ENCODE data around the gene HOXC10. TPM values are rescaled to one million over a fixed set of nuclear protein-coding genes. Genes with fewer than 3 reads are reported as not detected.

HOXC10 gene
- total and polyA plus RNA-seq, 10 of the 15 experiments (the other 5 are each of a cell fraction or from before 2014, with no cell fraction given) = 0.59 TPM; not detected in 9

DNA sequence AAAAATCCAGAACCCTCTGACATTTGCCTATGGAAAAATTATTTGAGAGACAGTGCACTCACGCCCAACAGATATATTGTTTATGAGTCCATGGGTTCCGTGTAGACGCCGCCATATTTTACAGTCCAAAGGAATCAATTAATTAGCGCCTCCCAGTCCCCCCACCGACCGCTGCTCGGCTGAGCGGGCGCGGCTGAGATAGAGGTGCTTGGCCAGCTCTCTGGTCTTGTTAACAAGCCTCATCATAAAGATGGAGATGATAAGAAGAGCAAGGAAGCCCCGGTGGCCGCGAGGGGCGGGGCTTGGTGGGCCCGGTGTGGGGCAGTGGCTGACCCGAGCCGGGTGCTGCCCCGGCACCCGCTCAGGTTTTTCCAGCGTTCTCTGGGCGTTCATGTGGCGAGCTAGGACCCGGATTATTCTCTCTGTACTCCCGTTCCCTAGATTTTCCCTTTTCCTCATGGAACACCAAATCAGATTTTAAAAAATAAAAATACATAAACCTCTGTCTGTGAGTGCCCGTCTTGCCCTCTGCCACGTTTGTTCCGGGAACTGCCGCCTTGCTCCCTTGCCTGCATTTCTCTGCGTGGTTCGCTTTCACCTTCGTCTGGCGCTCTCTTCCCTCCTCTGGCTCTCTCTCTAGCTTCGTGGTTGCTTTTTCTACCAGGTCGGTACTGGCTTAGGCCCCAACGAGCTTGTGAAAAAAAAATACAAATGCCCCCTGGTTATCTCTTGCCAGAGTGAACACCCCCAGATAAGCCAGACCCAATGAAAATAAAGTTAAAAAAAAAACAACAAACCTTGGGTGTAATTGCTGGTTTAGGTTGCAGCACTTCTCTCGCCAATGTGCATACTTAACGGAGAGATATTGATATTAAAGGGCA, 21.3 kb upstream of the HOXC10 start (continued):
- TF ChIP-seq CEBPZ (IDR thresholded peaks at IDR 0.05; ENCODE audit: low read depth, low read length) (no peak), CREM (IDR thresholded peaks at IDR 0.05; ENCODE audit: low read depth) (no peak), ZSCAN29 (IDR thresholded peaks at IDR 0.05) (no peak), SREBF2 (IDR thresholded peaks at IDR 0.05; ENCODE audit: low read length) (no peak), ZNF274 (IDR thresholded peaks at IDR 0.05; ENCODE audit: insufficient read depth, insufficient read length) (no peak), POLR2AphosphoS2 (IDR thresholded peaks at IDR 0.05; ENCODE audit: low read depth, low read length) (no peak)

DNA sequence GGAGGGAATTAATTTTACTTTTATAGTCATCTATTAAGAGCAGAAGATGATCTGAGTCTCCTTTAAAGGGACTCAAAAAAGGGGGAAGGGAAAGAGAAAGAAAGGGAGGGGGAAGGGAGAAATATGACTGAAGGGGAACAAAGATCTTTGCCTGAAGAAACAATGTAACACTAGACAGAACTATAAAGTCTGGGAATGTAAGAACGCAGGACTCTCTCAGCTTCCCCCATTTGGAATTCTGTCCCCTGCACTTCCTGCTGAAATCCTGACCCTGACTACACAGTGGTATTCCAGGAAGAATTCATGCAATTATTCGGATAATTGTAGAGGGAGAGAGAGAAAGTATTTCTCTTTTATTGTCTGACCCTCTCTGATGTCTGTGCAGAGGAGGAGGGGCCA, 20.6 kb upstream of the HOXC10 start:
- CTCF ChIA-PET = no interaction called here
- H2AFZ ChIP-seq (ENCODE audit: control insufficient read depth, low read depth, low read length) = no peak overlapping the region
- H3K27me3 ChIP-seq (replicated peaks in 1 of 2; ENCODE audit: control insufficient read depth in 2 of 2, insufficient read depth in 2 of 2, low read length in 1 of 2) = peaks cover 33 to 70% of the 10 kb centered on the region in 2 experiments
- DNase-seq (ENCODE audit: low read depth, low spot score) (no peak), ATAC-seq (no peak), FAIRE-seq (no peak)
- H3K79me2 ChIP-seq (ENCODE audit: control insufficient read depth, insufficient read depth, low read length) = no peaks in the 10 kb centered on the region
- no peak overlapping the region for H3K27ac ChIP-seq (ENCODE audit: control insufficient read depth, insufficient read depth)
- H3K9ac ChIP-seq (ENCODE audit: control insufficient read depth, insufficient read depth, low read length) = no peak overlapping the region
- SMC1A ChIA-PET (ENCODE audit: uncharacterized antibody, unreplicated experiment) = no interaction called here
- no peaks in the 10 kb centered on the region; the same call in 1 of the 2 replicates for H4K20me1 ChIP-seq (ENCODE audit: control insufficient read depth, insufficient read depth)
- no peaks in the 10 kb centered on the region for H3K36me3 ChIP-seq (ENCODE audit: control insufficient read depth in 2 of 2, insufficient read depth in 2 of 2, low read length in 1 of 2)
- RAD21 ChIA-PET (ENCODE audit: unreplicated experiment) = no interaction called here
- H3K9me3 ChIP-seq (replicated peaks; ENCODE audit: control insufficient read depth, insufficient read depth, low read length) = no peaks in the 10 kb centered on the region
- 2% methylated on average over 2 of the region's 2 CpGs for WGBS (ENCODE audit: insufficient coverage, insufficient replicate concordance, low lambda C conversion rate, missing lambda C conversion rate)
- H3K4me3 ChIP-seq = no peak overlapping the region
- intact Hi-C loops (cut with micrococcal nuclease; ENCODE audit: unreplicated experiment) (no loop called here), in situ Hi-C loops (cut with MboI) (no loop called here)
- no peak overlapping the region for H3K4me2 ChIP-seq (ENCODE audit: control insufficient read depth, insufficient read depth)
- H3K4me1 ChIP-seq (ENCODE audit: control insufficient read depth, insufficient read depth, low read length) = no peaks in the 10 kb centered on the region
- no TSS peak for BruUV-seq (replicated peaks)
- POLR2A ChIA-PET = interaction anchor here (1.2 kb wide), 1 partner anchor 10 kb away, joined by 3 read pairs; the partner anchor contains the start of gene HOXC12
- TF ChIP-seq TCF12 (IDR thresholded peaks at IDR 0.05; ENCODE audit: low read depth, low read length) = no peak
- TF ChIP-seq NR2F1 (conservative IDR thresholded peaks at IDR 0.05) = no peak
- TF ChIP-seq CEBPB (IDR thresholded peaks at IDR 0.05; ENCODE audit: borderline replicate concordance in 1 of 2, low read depth in 2 of 2, low read length in 2 of 2) = no peak
- TF ChIP-seq, protein P1, sequence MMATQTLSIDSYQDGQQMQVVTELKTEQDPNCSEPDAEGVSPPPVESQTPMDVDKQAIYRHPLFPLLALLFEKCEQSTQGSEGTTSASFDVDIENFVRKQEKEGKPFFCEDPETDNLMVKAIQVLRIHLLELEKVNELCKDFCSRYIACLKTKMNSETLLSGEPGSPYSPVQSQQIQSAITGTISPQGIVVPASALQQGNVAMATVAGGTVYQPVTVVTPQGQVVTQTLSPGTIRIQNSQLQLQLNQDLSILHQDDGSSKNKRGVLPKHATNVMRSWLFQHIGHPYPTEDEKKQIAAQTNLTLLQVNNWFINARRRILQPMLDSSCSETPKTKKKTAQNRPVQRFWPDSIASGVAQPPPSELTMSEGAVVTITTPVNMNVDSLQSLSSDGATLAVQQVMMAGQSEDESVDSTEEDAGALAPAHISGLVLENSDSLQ (IDR thresholded peaks at IDR 0.05) = no peak
- TF ChIP-seq CBX5 (IDR thresholded peaks at IDR 0.05; ENCODE audit: low read depth) = no peak
- TF ChIP-seq CHD4 (IDR thresholded peaks at IDR 0.05) = no peak
- TF ChIP-seq YBX1 (IDR thresholded peaks at IDR 0.05) = no peak
- no peak for TF ChIP-seq BHLHE40 (IDR thresholded peaks at IDR 0.05; ENCODE audit: borderline replicate concordance in 1 of 2, low read depth in 2 of 2, low read length in 1 of 2)
- TF ChIP-seq LARP7 (IDR thresholded peaks at IDR 0.05) = no peak
- TF ChIP-seq, protein P2, sequence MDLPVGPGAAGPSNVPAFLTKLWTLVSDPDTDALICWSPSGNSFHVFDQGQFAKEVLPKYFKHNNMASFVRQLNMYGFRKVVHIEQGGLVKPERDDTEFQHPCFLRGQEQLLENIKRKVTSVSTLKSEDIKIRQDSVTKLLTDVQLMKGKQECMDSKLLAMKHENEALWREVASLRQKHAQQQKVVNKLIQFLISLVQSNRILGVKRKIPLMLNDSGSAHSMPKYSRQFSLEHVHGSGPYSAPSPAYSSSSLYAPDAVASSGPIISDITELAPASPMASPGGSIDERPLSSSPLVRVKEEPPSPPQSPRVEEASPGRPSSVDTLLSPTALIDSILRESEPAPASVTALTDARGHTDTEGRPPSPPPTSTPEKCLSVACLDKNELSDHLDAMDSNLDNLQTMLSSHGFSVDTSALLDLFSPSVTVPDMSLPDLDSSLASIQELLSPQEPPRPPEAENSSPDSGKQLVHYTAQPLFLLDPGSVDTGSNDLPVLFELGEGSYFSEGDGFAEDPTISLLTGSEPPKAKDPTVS (IDR thresholded peaks at IDR 0.05; ENCODE audit: low read depth, low read length) = no peak
- TF ChIP-seq HDAC6 (IDR thresholded peaks at IDR 0.05; ENCODE audit: unreplicated experiment) = no peak
- no peak for TF ChIP-seq EZH2 (IDR thresholded peaks at IDR 0.05; ENCODE audit: borderline replicate concordance, control insufficient read depth, low read depth, low read length)
